GM12878 (cell line): ENCODE results near the gene SEC24C. TPM values are rescaled to one million over a fixed set of nuclear protein-coding genes. Genes with fewer than 3 reads are reported as not detected.

Source experiments
- BHLHE40 ChIP-seq, 2 experiments: fragments of 450-650 bp in 1 of 2; IDR thresholded peaks; 2 replicates each; pipeline ENCODE4 v1.6.1; 2011 to 2017; ENCODE audit warnings: low read depth in 2 of 2, borderline replicate concordance in 1 of 2, improper control_type of control experiment in 1 of 2, low read length in 1 of 2, mild to moderate bottlenecking in 1 of 2
- CREB1 ChIP-seq: IDR thresholded peaks from 2 replicates; pipeline ENCODE4 v1.6.1; 2012; ENCODE audit warnings: low read depth, mild to moderate bottlenecking, inconsistent platforms
- E4F1 ChIP-seq: fragments of 450-650 bp; IDR thresholded peaks from 2 replicates; pipeline ENCODE4 v1.6.1; 2018; ENCODE audit warnings: borderline replicate concordance, mild to moderate bottlenecking; ENCODE audit not compliant: partially characterized antibody
- EZH2 ChIP-seq: IDR thresholded peaks from 2 replicates; pipeline ENCODE4 v1.6.1; 2012; ENCODE audit warnings: low read depth, mild to moderate bottlenecking, control low read depth, inconsistent platforms, low read length, borderline replicate concordance; ENCODE audit not compliant: control insufficient read depth
- HCFC1 ChIP-seq: fragments of 150-350 bp; IDR thresholded peaks from 2 replicates; pipeline ENCODE4 v1.6.1; 2014; ENCODE audit warnings: low read length
- IRF3 ChIP-seq: fragments of 450-650 bp; IDR thresholded peaks from 2 replicates; pipeline ENCODE4 v1.6.1; 2014; ENCODE audit warnings: mild to moderate bottlenecking
- MEF2A ChIP-seq: IDR thresholded peaks from 2 replicates; pipeline ENCODE4 v1.6.1; 2011; ENCODE audit warnings: low read depth, mild to moderate bottlenecking, low read length, moderate library complexity; ENCODE audit not compliant: insufficient read depth
- MTA3 ChIP-seq: IDR thresholded peaks from 2 replicates; pipeline ENCODE4 v1.6.1; 2012; ENCODE audit warnings: low read length, inconsistent platforms, borderline replicate concordance
- NKRF ChIP-seq: fragments of 450-650 bp; conservative IDR thresholded peaks from 2 replicates; pipeline ENCODE4 v1.6.1; 2017; ENCODE audit warnings: mild to moderate bottlenecking, moderate library complexity
- PAX5 ChIP-seq: IDR thresholded peaks from 2 replicates; pipeline ENCODE4 v1.6.1; 2011; ENCODE audit warnings: low read depth, low read length, borderline replicate concordance
- PAX8 ChIP-seq: fragments of 450-650 bp; IDR thresholded peaks from 2 replicates; pipeline ENCODE4 v1.6.1; 2017; ENCODE audit warnings: mild to moderate bottlenecking, moderate library complexity
- POU2F2 ChIP-seq: IDR thresholded peaks from 3 replicates; pipeline ENCODE4 v1.6.1; 2011; ENCODE audit warnings: low read depth, mild to moderate bottlenecking, low read length, borderline replicate concordance
- SMAD1 ChIP-seq: fragments of 450-650 bp; IDR thresholded peaks from 2 replicates; pipeline ENCODE4 v1.6.1; 2018; ENCODE audit warnings: mild to moderate bottlenecking, low read depth; ENCODE audit not compliant: partially characterized antibody
- SMARCA5 ChIP-seq: fragments of 450-650 bp; IDR thresholded peaks from 2 replicates; pipeline ENCODE4 v1.6.1; 2017; ENCODE audit warnings: mild to moderate bottlenecking
- TARDBP ChIP-seq: IDR thresholded peaks from 2 replicates; pipeline ENCODE4 v1.6.1; 2016; ENCODE audit warnings: borderline replicate concordance
- USF2 ChIP-seq: IDR thresholded peaks from 2 replicates; pipeline ENCODE4 v1.6.1; 2011; ENCODE audit warnings: low read depth, low read length, improper control_type of control experiment, borderline replicate concordance
- YBX1 ChIP-seq: fragments of 450-650 bp; IDR thresholded peaks from 2 replicates; pipeline ENCODE4 v1.6.1; 2016; ENCODE audit warnings: antibody characterized with exemption
- ZNF687 ChIP-seq: fragments of 450-650 bp; IDR thresholded peaks from 2 replicates; pipeline ENCODE4 v1.6.1; 2017; ENCODE audit warnings: mild to moderate bottlenecking, moderate library complexity
- polyA plus RNA-seq, 11 experiments: library from polyadenylated mRNA; depleted of rRNA in 4 of 11; unstranded in 6 of 11; stranded (reverse) in 5 of 11; fragments of >200 nt; fragmentation: Nextera tagmentation in 4 of 11; fragmentation: Illumina TruSeq in 1 of 11; extraction: Ambion mirVana in 4 of 11; extraction: Trizol in 1 of 11; gene quantifications; 1 replicate in 1 of 11; 2 replicates in 10 of 11; pipeline versions ENCODE4 v1.2.1 to v1.2.3, GENCODE V29; 2011 to 2016; ENCODE audit warnings: inconsistent platforms in 2 of 11, missing spikeins in 2 of 11, low read depth in 1 of 11
- total RNA-seq, 4 experiments: library from RNA; depleted of rRNA in 3 of 4; stranded (reverse); fragments of >200 nt in 3 of 4; fragmentation: Illumina TruSeq in 1 of 4; extraction: Trizol in 1 of 4; gene quantifications; 2 replicates each; pipeline versions ENCODE4 v1.2.1 to v1.2.3, GENCODE V29; 2013 to 2021

SEC24C gene
- total and polyA plus RNA-seq, 10 of the 15 experiments (the other 5 are each of a cell fraction or from before 2014, with no cell fraction given) = 12.7 to 117 (median 73.8) TPM

GRCh38 chr10:73743905-73744663 lies at the start of gene SEC24C (continued):
- TF ChIP-seq IRF3 = no peak
- no peak for TF ChIP-seq USF2
- no peak; the same call in 1 of the 2 replicates for TF ChIP-seq SMARCA5
- TF ChIP-seq NKRF = no peak; the same call in none of the 2 replicates
- peak; percentile 66 for TF ChIP-seq HCFC1
- peak; percentile 86 for TF ChIP-seq E4F1
- peak; percentile 98 for TF ChIP-seq CREB1
- peak; percentile 26 to 32; a peak in 1 of 4 replicates for TF ChIP-seq BHLHE40 (IDR thresholded peaks at IDR 0.05; ENCODE audit: borderline replicate concordance in 1 of 2, low read depth in 2 of 2, low read length in 1 of 2)
- TF ChIP-seq TARDBP = peak; percentile 68; the same call in 1 of the 2 replicates
- TF ChIP-seq MEF2A = 0 out of 2 replicates have a peak, but pooled peaks have one; percentile 42
- 0 out of 2 replicates have a peak, but pooled peaks have one; percentile 25 for TF ChIP-seq PAX5
- TF ChIP-seq POU2F2 = peak; percentile 22; the same call in 1 of the 3 replicates
- no peak for TF ChIP-seq EZH2
- TF ChIP-seq MTA3 = 0 out of 2 replicates have a peak, but pooled peaks have one; percentile 65
- peak; percentile 94 for TF ChIP-seq PAX8
- peak; percentile 39 for TF ChIP-seq SMAD1
- TF ChIP-seq ZNF687 = peak; percentile 98
- no peak for TF ChIP-seq YBX1
